Spleen (tissue), 7 donors: ENCODE measurements around the gene SLC16A13.

Experiments
- POLR2A ChIP-seq, 3 donors: fragments of 450-650 bp; IDR thresholded peaks; one replicate each; pipeline ENCODE4 v1.5.1; 2017; ENCODE audit warnings: antibody characterized with exemption in 3 of 3, mild to moderate bottlenecking in 1 of 3
- POLR2AphosphoS5 ChIP-seq, 3 donors: sonication (generic); formaldehyde crosslinking; IDR thresholded peaks; one replicate each; pipeline ENCODE4 v1.5.1; 2017; ENCODE audit warnings: antibody characterized with exemption in 3 of 3
- TF ChIP-seq, protein P1 (sequence below), 11 experiments: fragments of 200-600 bp in 7 of 11; fragments of 450-650 bp in 4 of 11; sonication (generic) in 4 of 11; IDR thresholded peaks in 8 of 11; conservative IDR thresholded peaks in 3 of 11; 1 replicate in 7 of 11; 2 replicates in 4 of 11; pipeline versions ENCODE4 v1.4.0 to v1.8.0; 2016 to 2021; ENCODE audit warnings: antibody characterized with exemption in 11 of 11, inconsistent platforms in 4 of 11, mild to moderate bottlenecking in 1 of 11
- donor health status: DM: no; HTN: no; CAD: no; lungs with moderate emphysema.
- donor health status: DM: no; HTN: no; CAD: no.
- donor health status: DM: no; HTN: no; CAD: no.

DNA sequence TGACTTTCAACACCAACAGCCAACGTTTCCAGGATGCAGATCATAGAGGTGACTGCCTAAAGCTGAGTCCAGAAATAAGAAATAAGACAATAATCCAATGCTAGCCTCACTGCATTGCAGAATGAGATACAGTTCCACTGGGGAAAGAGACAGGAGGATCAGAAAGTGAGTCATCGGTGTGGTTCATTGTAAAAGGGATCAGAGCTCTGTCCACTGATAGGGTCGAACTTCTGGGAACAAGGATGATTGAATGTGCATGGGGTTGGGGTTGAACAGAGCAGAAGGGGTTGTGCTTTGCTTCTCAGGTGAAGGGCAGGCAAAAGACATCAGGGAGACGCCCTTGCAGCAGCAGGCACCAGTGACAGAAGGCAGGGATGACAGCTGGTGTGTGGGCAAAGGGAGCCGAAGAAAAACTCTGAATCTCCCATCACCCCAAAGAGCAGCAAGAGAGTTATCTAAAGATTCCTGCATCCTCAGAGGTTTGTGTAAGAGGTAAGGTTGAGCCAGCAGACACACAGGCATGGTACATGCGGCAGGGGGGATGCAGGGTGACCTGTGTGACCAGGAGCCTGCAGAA lies 27.8 kb downstream of the SLC16A13 start:
- TF ChIP-seq, protein P1, sequence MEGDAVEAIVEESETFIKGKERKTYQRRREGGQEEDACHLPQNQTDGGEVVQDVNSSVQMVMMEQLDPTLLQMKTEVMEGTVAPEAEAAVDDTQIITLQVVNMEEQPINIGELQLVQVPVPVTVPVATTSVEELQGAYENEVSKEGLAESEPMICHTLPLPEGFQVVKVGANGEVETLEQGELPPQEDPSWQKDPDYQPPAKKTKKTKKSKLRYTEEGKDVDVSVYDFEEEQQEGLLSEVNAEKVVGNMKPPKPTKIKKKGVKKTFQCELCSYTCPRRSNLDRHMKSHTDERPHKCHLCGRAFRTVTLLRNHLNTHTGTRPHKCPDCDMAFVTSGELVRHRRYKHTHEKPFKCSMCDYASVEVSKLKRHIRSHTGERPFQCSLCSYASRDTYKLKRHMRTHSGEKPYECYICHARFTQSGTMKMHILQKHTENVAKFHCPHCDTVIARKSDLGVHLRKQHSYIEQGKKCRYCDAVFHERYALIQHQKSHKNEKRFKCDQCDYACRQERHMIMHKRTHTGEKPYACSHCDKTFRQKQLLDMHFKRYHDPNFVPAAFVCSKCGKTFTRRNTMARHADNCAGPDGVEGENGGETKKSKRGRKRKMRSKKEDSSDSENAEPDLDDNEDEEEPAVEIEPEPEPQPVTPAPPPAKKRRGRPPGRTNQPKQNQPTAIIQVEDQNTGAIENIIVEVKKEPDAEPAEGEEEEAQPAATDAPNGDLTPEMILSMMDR (IDR thresholded peaks at IDR 0.05 in 8 of 11, conservative IDR thresholded peaks at IDR 0.05 in 3 of 11) = no peak
- TF ChIP-seq POLR2A (IDR thresholded peaks at IDR 0.05) (no peak), POLR2AphosphoS5 (IDR thresholded peaks at IDR 0.05) (no peak)
